SIG-M5 treated with dmso at 0.1 percent for 504 hours (cell line): Measurements from ENCODE around the gene KLHL11.
"Not testable (repeated sequence)": the region's sequence is repeated elsewhere in the genome, so short reads cannot be mapped to it uniquely, and the experiment has no call there.

Source experiments
- DNase-seq: peaks from one replicate; lab custom pipeline; 2025; ENCODE audit not compliant: unreplicated experiment; lab: John Stamatoyannopoulos, UW

The KLHL11 gene

GRCh38 chr17:41888332-41888965 is 23.2 kb upstream of the KLHL11 start:
- DNase-seq: no peak

- DNase-seq: no peak
Measured at GRCh38 chr17:41885733-41886132, 20.5 kb upstream of the KLHL11 start.

GRCh38 chr17:41882756-41883155 is 17.5 kb upstream of the KLHL11 start:
- DNase-seq: no peak

- no peak for DNase-seq
Measured at GRCh38 chr17:41880130-41880529, 14.9 kb upstream of the KLHL11 start.

- not testable (repeated sequence) for DNase-seq
Measured at GRCh38 chr17:41874293-41874670, 9.1 kb upstream of the KLHL11 start.

GRCh38 chr17:41873559-41874292 is 8.5 kb upstream of the KLHL11 start:
- no peak for DNase-seq

- DNase-seq: no peak
Measured at GRCh38 chr17:41871789-41872188, 6.6 kb upstream of the KLHL11 start.

- no peak for DNase-seq
Measured at GRCh38 chr17:41870627-41871026, 5.4 kb upstream of the KLHL11 start.

GRCh38 chr17:41870097-41870496 is 4.9 kb upstream of the KLHL11 start:
- no peak for DNase-seq

- DNase-seq: no peak
Measured at GRCh38 chr17:41869426-41869825, 4.2 kb upstream of the KLHL11 start.

GRCh38 chr17:41868568-41868967 is 3.3 kb upstream of the KLHL11 start:
- DNase-seq: no peak

GRCh38 chr17:41865596-41865893 is 322 bp upstream of the KLHL11 start:
- DNase-seq: no peak

- DNase-seq: peak; percentile 22
Measured at GRCh38 chr17:41864498-41864835, 756 bp downstream of the KLHL11 start.

GRCh38 chr17:41863074-41863848 is 2.0 kb downstream of the KLHL11 start:
- no peak for DNase-seq

GRCh38 chr17:41860254-41860931 is 4.8 kb downstream of the KLHL11 start:
- no peak for DNase-seq

- DNase-seq: not testable (repeated sequence)
Measured at GRCh38 chr17:41851382-41851781, 13.8 kb downstream of the KLHL11 start.

GRCh38 chr17:41849251-41849990 is 15.8 kb downstream of the KLHL11 start:
- DNase-seq: no peak

GRCh38 chr17:41848788-41849187 is 16.4 kb downstream of the KLHL11 start:
- no peak for DNase-seq

- no peak for DNase-seq
Measured at GRCh38 chr17:41844971-41845370, 20.3 kb downstream of the KLHL11 start.

- DNase-seq: not testable (repeated sequence)
Measured at GRCh38 chr17:41840781-41841180, 24.4 kb downstream of the KLHL11 start.

GRCh38 chr17:41839448-41839847 is 25.8 kb downstream of the KLHL11 start:
- not testable (repeated sequence) for DNase-seq
